ENCODE data around the gene USB1. TPM values are rescaled to one million over a fixed set of nuclear protein-coding genes. Genes with fewer than 3 reads are reported as not detected.

The USB1 gene
- total RNA-seq, 2 experiments from 2014 or later, result 30.6 to 32.3 TPM

- no peak overlapping the region for H3K27ac Mint-ChIP-seq
- DNase-seq, result no peak
- CTCF ChIA-PET, result interaction anchor here (1.1 to 1.2 kb wide), 2 partner anchors 12 to 386 kb away, joined by 3 to 4 read pairs; no protein-coding TSS in a partner anchor
Measured at GRCh38 chr16:58035356-58036170, 34.4 kb downstream of the USB1 start.

DNA sequence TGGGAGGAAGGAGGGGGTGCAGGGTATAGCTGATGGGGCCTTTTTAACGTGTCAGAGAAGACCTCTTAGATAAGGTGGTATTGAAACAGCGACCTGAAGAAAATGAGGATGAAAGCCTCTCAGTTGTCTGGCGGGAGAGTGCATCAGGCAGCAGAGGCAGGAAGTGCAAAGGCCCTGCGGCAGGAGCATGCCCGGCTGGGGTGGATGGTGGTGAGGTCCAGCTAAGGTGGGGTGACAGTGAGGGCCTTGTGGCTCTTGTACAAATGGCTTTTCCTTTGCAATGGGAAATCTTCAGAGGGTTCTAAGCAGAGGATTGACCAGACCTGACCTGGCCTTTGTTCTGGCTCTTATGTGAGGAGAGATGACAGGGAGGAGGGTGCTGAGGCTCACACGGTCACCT, 35.7 kb downstream of the USB1 start:
- CTCF ChIA-PET, result interaction anchor here (0.7 kb wide), 1 partner anchor 270 kb away, joined by 3 read pairs; no protein-coding TSS in a partner anchor
- Mint-ChIP-seq H3K27ac (no peak overlapping the region), H3K4me3 (no peak overlapping the region), H3K4me1 (ENCODE audit: low read depth) (no peaks in the 10 kb centered on the region), H3K27me3 (ENCODE audit: low read depth) (no peaks in the 10 kb centered on the region), H3K9me3 (no peaks in the 10 kb centered on the region), H3K36me3 (ENCODE audit: low read depth) (no peaks in the 10 kb centered on the region)
- intact Hi-C loops (cut with micrococcal nuclease), result no loop called here
- DNase-seq, result no peak

More at GRCh38 chr16:58035356-58036170, 34.4 kb downstream of the USB1 start:
- intact Hi-C loops (cut with micrococcal nuclease), result no loop called here
- H3K36me3 Mint-ChIP-seq (ENCODE audit: low read depth), result no peaks in the 10 kb centered on the region
- H3K4me1 Mint-ChIP-seq (ENCODE audit: low read depth), result no peaks in the 10 kb centered on the region
- no peak overlapping the region for H3K4me3 Mint-ChIP-seq
- no peaks in the 10 kb centered on the region for H3K9me3 Mint-ChIP-seq
- no peaks in the 10 kb centered on the region for H3K27me3 Mint-ChIP-seq (ENCODE audit: low read depth)

- H3K9me3 Mint-ChIP-seq, result no peaks in the 10 kb centered on the region
- CTCF ChIA-PET, result interaction anchor here (0.7 kb wide), 1 partner anchor 269 kb away, joined by 3 read pairs; no protein-coding TSS in a partner anchor
- H3K36me3 Mint-ChIP-seq (ENCODE audit: low read depth), result no peaks in the 10 kb centered on the region
- intact Hi-C loops (cut with micrococcal nuclease), result no loop called here
- no peaks in the 10 kb centered on the region for H3K27me3 Mint-ChIP-seq (ENCODE audit: low read depth)
- H3K27ac Mint-ChIP-seq, result no peak overlapping the region
- no peak overlapping the region for H3K4me3 Mint-ChIP-seq
- DNase-seq, result no peak
- H3K4me1 Mint-ChIP-seq (ENCODE audit: low read depth), result no peaks in the 10 kb centered on the region
Measured at GRCh38 chr16:58037365-58038057, 36.3 kb downstream of the USB1 start.

DNA sequence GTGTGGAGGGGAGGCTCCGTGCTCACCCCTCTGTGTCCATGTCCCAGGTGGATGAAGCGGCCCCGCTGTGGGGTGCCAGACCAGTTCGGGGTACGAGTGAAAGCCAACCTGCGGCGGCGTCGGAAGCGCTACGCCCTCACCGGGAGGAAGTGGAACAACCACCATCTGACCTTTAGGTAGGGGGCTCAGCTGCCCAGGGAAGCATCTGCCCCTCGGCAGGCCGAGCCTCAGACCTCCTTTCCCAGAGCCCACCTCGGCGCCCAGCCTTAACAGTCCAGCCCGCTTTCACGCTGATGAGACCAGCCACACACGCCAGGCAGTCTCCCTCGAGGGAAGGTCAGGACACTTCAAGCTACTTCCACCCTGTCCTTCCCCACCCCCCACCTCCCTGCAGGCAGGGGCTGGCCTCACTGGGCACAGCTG, 37.0 kb downstream of the USB1 start:
- no peaks in the 10 kb centered on the region for H3K4me1 Mint-ChIP-seq (ENCODE audit: low read depth)
- H3K27me3 Mint-ChIP-seq (ENCODE audit: low read depth), result no peaks in the 10 kb centered on the region
- no peak overlapping the region for H3K27ac Mint-ChIP-seq
- H3K36me3 Mint-ChIP-seq (ENCODE audit: low read depth), result no peaks in the 10 kb centered on the region
- CTCF ChIA-PET, result no interaction called here
- H3K4me3 Mint-ChIP-seq, result no peak overlapping the region
- no peaks in the 10 kb centered on the region for H3K9me3 Mint-ChIP-seq
- DNase-seq, result no peak
- intact Hi-C loops (cut with micrococcal nuclease), result no loop called here

DNA sequence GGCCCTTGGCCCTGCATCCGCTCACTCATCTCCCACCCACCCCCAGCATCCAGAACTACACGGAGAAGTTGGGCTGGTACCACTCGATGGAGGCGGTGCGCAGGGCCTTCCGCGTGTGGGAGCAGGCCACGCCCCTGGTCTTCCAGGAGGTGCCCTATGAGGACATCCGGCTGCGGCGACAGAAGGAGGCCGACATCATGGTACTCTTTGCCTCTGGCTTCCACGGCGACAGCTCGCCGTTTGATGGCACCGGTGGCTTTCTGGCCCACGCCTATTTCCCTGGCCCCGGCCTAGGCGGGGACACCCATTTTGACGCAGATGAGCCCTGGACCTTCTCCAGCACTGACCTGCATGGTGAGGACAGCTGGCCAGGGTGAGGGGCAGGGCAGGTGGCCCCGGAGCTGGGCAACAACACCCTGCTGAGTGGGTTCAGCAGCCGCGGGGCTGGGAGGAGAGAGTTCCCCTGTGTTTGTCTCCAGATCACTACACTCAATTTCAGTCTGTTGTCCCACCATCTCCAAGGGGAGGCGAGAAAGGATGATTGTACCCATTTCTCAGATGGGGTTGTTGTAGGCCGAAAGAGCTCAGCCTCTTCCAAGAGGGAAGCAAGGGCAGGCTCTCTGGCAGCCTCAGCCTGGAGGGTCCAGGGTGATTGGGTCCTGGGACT, 38.8 kb downstream of the USB1 start:
- no peaks in the 10 kb centered on the region for H3K4me1 Mint-ChIP-seq (ENCODE audit: low read depth)
- no peaks in the 10 kb centered on the region for H3K9me3 Mint-ChIP-seq
- no peaks in the 10 kb centered on the region for H3K27me3 Mint-ChIP-seq (ENCODE audit: low read depth)
- CTCF ChIA-PET, result no interaction called here
- H3K4me3 Mint-ChIP-seq, result no peak overlapping the region
- intact Hi-C loops (cut with micrococcal nuclease), result no loop called here
- no peaks in the 10 kb centered on the region for H3K36me3 Mint-ChIP-seq (ENCODE audit: low read depth)
- no peak for DNase-seq
- no peak overlapping the region for H3K27ac Mint-ChIP-seq

GRCh38 chr16:58040496-58040846, 39.3 kb downstream of the USB1 start:
- intact Hi-C loops (cut with micrococcal nuclease), result no loop called here
- no peaks in the 10 kb centered on the region for H3K4me1 Mint-ChIP-seq (ENCODE audit: low read depth)
- no peaks in the 10 kb centered on the region for H3K27me3 Mint-ChIP-seq (ENCODE audit: low read depth)
- H3K4me3 Mint-ChIP-seq, result no peak overlapping the region
- H3K36me3 Mint-ChIP-seq (ENCODE audit: low read depth), result no peaks in the 10 kb centered on the region
- no peaks in the 10 kb centered on the region for H3K9me3 Mint-ChIP-seq
- H3K27ac Mint-ChIP-seq, result no peak overlapping the region
- CTCF ChIA-PET, result no interaction called here
- DNase-seq, result no peak

DNA sequence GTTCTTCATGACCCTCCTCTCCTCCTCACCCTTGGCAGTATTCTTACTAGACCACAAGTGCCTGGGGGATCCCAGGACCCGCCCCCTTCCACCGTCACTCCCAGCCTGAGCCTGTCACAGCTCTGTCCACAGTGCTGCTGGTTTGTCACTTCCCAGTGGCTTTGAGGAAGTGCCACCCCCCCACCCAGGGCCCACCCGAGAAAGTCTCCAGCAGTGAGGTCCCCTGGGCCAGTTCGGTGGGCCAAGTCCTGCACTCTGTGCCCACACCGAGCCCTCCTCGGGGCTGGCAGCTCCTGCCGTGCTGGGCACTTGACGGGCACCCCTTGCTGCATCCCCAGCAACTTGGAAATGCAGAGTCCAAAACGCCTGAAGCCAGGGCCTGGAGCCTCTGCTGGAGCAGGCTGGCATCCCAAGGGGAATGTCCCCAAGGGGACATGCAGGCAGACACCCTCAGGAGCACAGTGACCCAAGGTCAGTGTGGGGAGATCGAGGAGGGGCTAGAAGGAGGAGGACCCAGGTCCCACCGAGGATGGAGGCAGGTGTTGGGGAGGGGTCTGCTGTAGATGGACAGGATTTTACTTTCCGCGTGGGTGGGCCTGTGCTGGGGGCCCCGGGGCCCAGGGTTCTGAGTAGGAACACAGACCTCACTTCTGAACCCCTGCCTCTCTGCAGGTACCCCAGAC, 39.9 kb downstream of the USB1 start:
- no peaks in the 10 kb centered on the region for H3K27me3 Mint-ChIP-seq (ENCODE audit: low read depth)
- no peaks in the 10 kb centered on the region for H3K4me1 Mint-ChIP-seq (ENCODE audit: low read depth)
- no peak overlapping the region for H3K27ac Mint-ChIP-seq
- CTCF ChIA-PET, result no interaction called here
- H3K36me3 Mint-ChIP-seq (ENCODE audit: low read depth), result no peaks in the 10 kb centered on the region
- H3K9me3 Mint-ChIP-seq, result no peaks in the 10 kb centered on the region
- intact Hi-C loops (cut with micrococcal nuclease), result no loop called here
- DNase-seq, result no peak
- no peak overlapping the region for H3K4me3 Mint-ChIP-seq

DNA sequence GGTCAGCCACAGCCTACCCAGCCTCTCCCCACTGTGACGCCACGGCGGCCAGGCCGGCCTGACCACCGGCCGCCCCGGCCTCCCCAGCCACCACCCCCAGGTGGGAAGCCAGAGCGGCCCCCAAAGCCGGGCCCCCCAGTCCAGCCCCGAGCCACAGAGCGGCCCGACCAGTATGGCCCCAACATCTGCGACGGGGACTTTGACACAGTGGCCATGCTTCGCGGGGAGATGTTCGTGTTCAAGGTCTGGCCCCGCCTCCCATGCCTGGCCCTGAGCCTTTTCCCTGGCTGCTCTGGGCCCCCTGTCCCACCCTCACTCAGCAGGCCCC, 40.4 kb downstream of the USB1 start:
- CTCF ChIA-PET, result no interaction called here
- H3K9me3 Mint-ChIP-seq, result no peaks in the 10 kb centered on the region
- no peak overlapping the region for H3K4me3 Mint-ChIP-seq
- DNase-seq, result no peak
- no peaks in the 10 kb centered on the region for H3K27me3 Mint-ChIP-seq (ENCODE audit: low read depth)
- H3K27ac Mint-ChIP-seq, result no peak overlapping the region
- H3K36me3 Mint-ChIP-seq (ENCODE audit: low read depth), result no peaks in the 10 kb centered on the region
- intact Hi-C loops (cut with micrococcal nuclease), result no loop called here
- H3K4me1 Mint-ChIP-seq (ENCODE audit: low read depth), result no peaks in the 10 kb centered on the region

DNA sequence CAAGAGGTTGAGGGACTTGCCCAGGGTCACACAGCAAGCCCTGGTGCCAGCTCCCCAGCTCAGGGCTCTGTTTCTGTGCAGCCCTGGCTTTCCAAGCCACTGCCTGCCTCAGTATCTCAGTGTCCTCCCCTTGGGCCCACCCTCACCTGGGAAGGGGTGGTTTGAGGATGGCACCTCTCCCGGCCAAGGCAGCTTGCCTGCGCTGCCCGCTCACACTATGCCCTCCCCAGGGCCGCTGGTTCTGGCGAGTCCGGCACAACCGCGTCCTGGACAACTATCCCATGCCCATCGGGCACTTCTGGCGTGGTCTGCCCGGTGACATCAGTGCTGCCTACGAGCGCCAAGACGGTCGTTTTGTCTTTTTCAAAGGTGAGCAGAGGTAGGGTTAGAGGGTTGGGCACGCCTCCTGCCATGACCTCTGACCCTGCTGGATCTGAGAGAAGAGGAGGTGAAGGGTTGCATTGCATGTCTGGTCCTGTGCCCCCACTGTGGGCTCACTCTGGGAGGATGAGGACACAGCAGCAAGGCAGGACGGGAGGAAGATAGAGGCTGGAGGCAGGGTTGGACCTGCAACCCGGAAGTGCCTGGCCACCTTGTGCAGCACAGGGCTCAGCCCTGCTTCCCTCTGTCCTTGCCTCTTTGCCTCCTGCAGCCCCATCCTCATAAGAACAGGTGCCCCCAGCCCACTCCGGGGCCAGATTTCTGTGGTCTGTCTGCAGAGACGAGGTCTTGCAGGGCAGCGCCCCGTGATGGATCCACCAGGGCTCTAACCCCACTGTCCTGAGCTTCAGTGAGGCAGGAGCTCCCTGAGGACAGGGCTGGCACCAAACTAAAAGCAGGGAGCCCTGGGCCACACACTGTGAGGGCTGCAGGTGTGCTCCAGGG, 41.0 kb downstream of the USB1 start:
- CTCF ChIA-PET, result interaction anchor here (0.6 kb wide), 1 partner anchor 59 kb away, joined by 3 read pairs; no protein-coding TSS in a partner anchor
- DNase-seq, result no peak
- intact Hi-C loops (cut with micrococcal nuclease), result no loop called here
- Mint-ChIP-seq H3K27me3 (ENCODE audit: low read depth) (no peaks in the 10 kb centered on the region), H3K36me3 (ENCODE audit: low read depth) (no peaks in the 10 kb centered on the region), H3K4me3 (no peak overlapping the region), H3K9me3 (no peaks in the 10 kb centered on the region), H3K27ac (no peak overlapping the region), H3K4me1 (ENCODE audit: low read depth) (no peaks in the 10 kb centered on the region)

DNA sequence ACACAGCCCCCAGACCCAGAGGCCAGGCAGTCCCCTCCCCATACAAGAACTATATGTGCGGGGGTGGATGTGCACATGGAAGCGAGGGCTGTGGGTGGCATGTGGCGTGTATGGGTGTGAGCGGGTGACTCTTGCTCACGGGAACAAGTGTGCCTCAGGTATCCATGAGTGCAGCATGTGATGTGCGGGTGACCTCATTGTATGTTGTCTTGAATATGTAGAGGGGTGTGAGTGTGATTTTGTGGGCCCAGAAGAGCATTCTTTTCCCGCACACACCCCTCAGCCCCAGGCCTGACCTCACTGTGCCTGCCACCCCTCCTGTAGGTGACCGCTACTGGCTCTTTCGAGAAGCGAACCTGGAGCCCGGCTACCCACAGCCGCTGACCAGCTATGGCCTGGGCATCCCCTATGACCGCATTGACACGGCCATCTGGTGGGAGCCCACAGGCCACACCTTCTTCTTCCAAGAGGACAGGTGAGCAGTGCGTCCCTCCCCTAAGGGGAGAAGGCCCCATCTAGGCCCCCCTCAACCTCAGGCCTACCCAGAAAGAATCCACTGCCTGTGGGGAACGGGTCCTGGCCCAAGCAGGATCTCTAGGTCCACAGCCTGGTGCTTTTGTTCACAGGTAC, 41.8 kb downstream of the USB1 start:
- no peak for DNase-seq
- CTCF ChIA-PET, result no interaction called here
- intact Hi-C loops (cut with micrococcal nuclease), result no loop called here
- no peak overlapping the region for H3K4me3 Mint-ChIP-seq
- no peaks in the 10 kb centered on the region for H3K4me1 Mint-ChIP-seq (ENCODE audit: low read depth)
- H3K36me3 Mint-ChIP-seq (ENCODE audit: low read depth), result no peaks in the 10 kb centered on the region
- H3K27me3 Mint-ChIP-seq (ENCODE audit: low read depth), result no peaks in the 10 kb centered on the region
- no peaks in the 10 kb centered on the region for H3K9me3 Mint-ChIP-seq
- no peak overlapping the region for H3K27ac Mint-ChIP-seq

- H3K27ac Mint-ChIP-seq, result no peak overlapping the region
- CTCF ChIA-PET, result interaction anchor here (0.5 kb wide), 1 partner anchor 31 kb away, joined by 4 read pairs; no protein-coding TSS in a partner anchor
- no peaks in the 10 kb centered on the region for H3K9me3 Mint-ChIP-seq
- no peaks in the 10 kb centered on the region for H3K4me1 Mint-ChIP-seq (ENCODE audit: low read depth)
- no peaks in the 10 kb centered on the region for H3K36me3 Mint-ChIP-seq (ENCODE audit: low read depth)
- intact Hi-C loops (cut with micrococcal nuclease), result no loop called here
- no peak overlapping the region for H3K4me3 Mint-ChIP-seq
- H3K27me3 Mint-ChIP-seq (ENCODE audit: low read depth), result no peaks in the 10 kb centered on the region
- no peak for DNase-seq
Measured at GRCh38 chr16:58043571-58044155, 42.5 kb downstream of the USB1 start.

Data from activated naive CD4-positive, alpha-beta T cell treated with anti-CD3 and anti-CD28 coated beads for 36 hours (primary cell).